Progenitor cell of endocrine pancreas (in vitro differentiated cells): ENCODE data around the gene DCAF15. TPM values are rescaled to one million over a fixed set of nuclear protein-coding genes. Genes with fewer than 3 reads are reported as not detected.
"Not testable (repeated sequence)": the region's sequence is repeated elsewhere in the genome, so short reads cannot be mapped to it uniquely, and the experiment has no call there.

Source experiments
- DNase-seq: peaks from one replicate; pipeline ENCODE4 v3.0.0; 2021; ENCODE audit warnings: low spot score; ENCODE audit not compliant: unreplicated experiment
- H3K27ac Mint-ChIP-seq: 2 replicates; pipeline ENCODE4 v1.8.0; 2021; ENCODE audit warnings: mild to moderate bottlenecking, moderate library complexity, mixed read lengths
- H3K27me3 Mint-ChIP-seq: 2 replicates; pipeline ENCODE4 v1.8.0; 2021; ENCODE audit warnings: mixed read lengths
- H3K36me3 Mint-ChIP-seq: 2 replicates; pipeline ENCODE4 v1.8.0; 2022; ENCODE audit warnings: mixed read lengths; ENCODE audit not compliant: insufficient read depth
- H3K4me1 Mint-ChIP-seq: 2 replicates; pipeline ENCODE4 v1.8.0; 2021; ENCODE audit warnings: low read depth, mixed read lengths
- H3K4me3 Mint-ChIP-seq: 2 replicates; pipeline ENCODE4 v1.8.0; 2021; ENCODE audit warnings: low read depth, mild to moderate bottlenecking, moderate library complexity, mixed read lengths
- H3K9me3 Mint-ChIP-seq: 2 replicates; pipeline ENCODE4 v1.8.0; 2021; ENCODE audit warnings: low read depth, mixed read lengths
- total RNA-seq: library from RNA; stranded (reverse); gene quantifications from 2 replicates; pipeline ENCODE4 v1.2.1, GENCODE V29; 2021
- TF ChIP-seq, protein P1 (sequence below): fragments of 200-600 bp; sonication (generic); IDR thresholded peaks from one replicate; pipeline ENCODE4 v1.5.0; 2021; ENCODE audit warnings: antibody characterized with exemption, mild to moderate bottlenecking; ENCODE audit not compliant: unreplicated experiment

Gene DCAF15
- total RNA-seq, 1 donor from 2014 or later = 65.5 TPM

GRCh38 chr19:13968383-13968935 lies 16.1 kb downstream of the DCAF15 start:
- peaks cover 3% of the 10 kb centered on the region for H3K27me3 Mint-ChIP-seq
- no peak overlapping the region for H3K27ac Mint-ChIP-seq
- H3K4me1 Mint-ChIP-seq = no peaks in the 10 kb centered on the region
- H3K9me3 Mint-ChIP-seq = no peaks in the 10 kb centered on the region
- no peak for DNase-seq
- H3K36me3 Mint-ChIP-seq = peaks cover 18% of the 10 kb centered on the region
- TF ChIP-seq, protein P1, sequence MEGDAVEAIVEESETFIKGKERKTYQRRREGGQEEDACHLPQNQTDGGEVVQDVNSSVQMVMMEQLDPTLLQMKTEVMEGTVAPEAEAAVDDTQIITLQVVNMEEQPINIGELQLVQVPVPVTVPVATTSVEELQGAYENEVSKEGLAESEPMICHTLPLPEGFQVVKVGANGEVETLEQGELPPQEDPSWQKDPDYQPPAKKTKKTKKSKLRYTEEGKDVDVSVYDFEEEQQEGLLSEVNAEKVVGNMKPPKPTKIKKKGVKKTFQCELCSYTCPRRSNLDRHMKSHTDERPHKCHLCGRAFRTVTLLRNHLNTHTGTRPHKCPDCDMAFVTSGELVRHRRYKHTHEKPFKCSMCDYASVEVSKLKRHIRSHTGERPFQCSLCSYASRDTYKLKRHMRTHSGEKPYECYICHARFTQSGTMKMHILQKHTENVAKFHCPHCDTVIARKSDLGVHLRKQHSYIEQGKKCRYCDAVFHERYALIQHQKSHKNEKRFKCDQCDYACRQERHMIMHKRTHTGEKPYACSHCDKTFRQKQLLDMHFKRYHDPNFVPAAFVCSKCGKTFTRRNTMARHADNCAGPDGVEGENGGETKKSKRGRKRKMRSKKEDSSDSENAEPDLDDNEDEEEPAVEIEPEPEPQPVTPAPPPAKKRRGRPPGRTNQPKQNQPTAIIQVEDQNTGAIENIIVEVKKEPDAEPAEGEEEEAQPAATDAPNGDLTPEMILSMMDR = no peak
- no peak overlapping the region for H3K4me3 Mint-ChIP-seq

DNA sequence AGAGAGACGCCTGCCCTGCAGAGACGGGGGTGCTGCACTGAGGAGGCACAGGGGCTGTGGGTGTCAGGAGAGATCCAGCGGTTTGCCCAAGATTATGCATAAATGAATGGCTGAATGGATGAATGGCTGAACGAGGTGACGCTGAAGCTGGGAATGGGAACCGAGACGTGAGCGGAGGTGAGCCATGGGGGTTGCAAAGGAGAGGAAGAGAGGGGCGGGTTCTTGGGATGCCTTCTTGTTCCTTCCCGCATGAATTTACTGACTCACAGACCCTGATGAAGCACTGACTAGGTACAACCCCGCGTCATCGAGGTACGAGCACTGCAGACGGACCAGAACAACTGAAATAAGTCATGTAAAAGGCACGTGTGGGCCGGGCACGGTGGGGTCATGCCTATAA lies 16.7 kb downstream of the DCAF15 start:
- no peaks in the 10 kb centered on the region for H3K9me3 Mint-ChIP-seq
- H3K4me1 Mint-ChIP-seq = no peaks in the 10 kb centered on the region
- H3K27ac Mint-ChIP-seq = no peak overlapping the region
- H3K27me3 Mint-ChIP-seq = peaks cover 3% of the 10 kb centered on the region
- DNase-seq = no peak
- peaks cover 18% of the 10 kb centered on the region for H3K36me3 Mint-ChIP-seq
- TF ChIP-seq, protein P1 = no peak
- no peak overlapping the region for H3K4me3 Mint-ChIP-seq

DNA sequence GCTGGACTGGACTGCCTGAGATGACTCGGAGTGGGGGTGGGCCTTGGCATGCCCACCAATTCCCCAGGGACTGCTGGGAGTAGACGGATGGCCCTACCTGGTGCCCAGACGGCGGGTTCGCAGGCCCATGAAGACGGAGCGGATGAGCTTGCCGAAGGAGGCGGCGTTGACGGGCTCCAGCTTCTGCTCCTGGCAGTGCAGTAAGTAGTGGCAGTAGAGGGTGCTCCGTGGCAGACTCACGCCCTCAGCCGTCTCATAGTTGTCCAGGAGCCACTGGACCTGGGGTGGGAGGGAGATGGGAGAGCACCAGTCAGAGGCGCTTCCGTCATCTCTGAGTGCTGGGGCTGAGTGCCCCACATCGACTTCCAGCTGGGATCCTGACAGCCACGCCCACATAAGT lies 17.6 kb downstream of the DCAF15 start:
- Mint-ChIP-seq H3K4me3 (no peak overlapping the region), H3K36me3 (peaks cover 16% of the 10 kb centered on the region), H3K4me1 (peaks cover 2% of the 10 kb centered on the region), H3K27me3 (peaks cover under 1% of the 10 kb centered on the region), H3K9me3 (no peaks in the 10 kb centered on the region), H3K27ac (no peak overlapping the region)
- DNase-seq = no peak
- TF ChIP-seq, protein P1 = no peak

DNA sequence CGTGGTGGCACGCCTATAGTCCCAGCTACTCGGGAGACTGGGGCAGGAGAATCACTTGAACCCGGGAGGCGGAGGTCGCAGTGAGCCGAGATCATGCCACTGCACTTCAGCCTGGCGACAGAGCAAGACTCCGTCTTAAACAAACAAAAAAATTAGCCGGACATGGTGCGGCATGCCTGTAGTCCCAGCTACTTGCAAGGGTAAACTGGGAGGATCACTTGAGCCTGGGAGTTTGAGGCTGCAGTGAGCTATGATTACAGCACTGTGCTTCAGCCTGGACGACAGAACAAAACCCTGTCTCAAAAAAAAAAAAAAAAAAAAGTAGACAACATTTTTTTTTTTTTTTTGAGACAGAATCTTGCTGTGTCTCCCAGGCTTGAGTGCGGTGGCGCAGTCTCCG lies 19.6 kb downstream of the DCAF15 start:
- not testable (repeated sequence) for H3K27me3 Mint-ChIP-seq, H3K4me3 Mint-ChIP-seq, H3K4me1 Mint-ChIP-seq, H3K27ac Mint-ChIP-seq, DNase-seq, H3K9me3 Mint-ChIP-seq
- peaks cover 15% of the 10 kb centered on the region for H3K36me3 Mint-ChIP-seq

- Mint-ChIP-seq H3K27me3 (no peaks in the 10 kb centered on the region), H3K9me3 (no peaks in the 10 kb centered on the region), H3K36me3 (peaks cover 15% of the 10 kb centered on the region), H3K4me1 (peaks cover 2% of the 10 kb centered on the region), H3K27ac (no peak overlapping the region), H3K4me3 (no peak overlapping the region)
- DNase-seq = no peak
- TF ChIP-seq, protein P1 = no peak
Observed at GRCh38 chr19:13972368-13973155, 20.3 kb downstream of the DCAF15 start.

- H3K36me3 Mint-ChIP-seq = peaks cover 15% of the 10 kb centered on the region
- not testable (repeated sequence) for H3K4me3 Mint-ChIP-seq, DNase-seq, H3K27me3 Mint-ChIP-seq, H3K9me3 Mint-ChIP-seq, H3K27ac Mint-ChIP-seq, H3K4me1 Mint-ChIP-seq
Observed at GRCh38 chr19:13973479-13973878, 21.2 kb downstream of the DCAF15 start.
